Natural killer cell treated with Interleukin-12 subunit alpha and Interleukin-12 subunit beta and Interleukin-15 and Interleukin-18, amount 100 ng/mL, for 72 hours (primary cell): ENCODE measurements around the gene MCOLN2. TPM values are rescaled to one million over a fixed set of nuclear protein-coding genes. Genes with fewer than 3 reads are reported as not detected.

Experiments used
- ATAC-seq, 2 donors: fragments of 150-1000 bp; cut with Tn5 transposase in 1 of 2; sonication (Bioruptor Pico), chemical (Tn5 transposase) in 1 of 2; 2 replicates each; pipeline ENCODE4 v1.10.0; 2021
- DNase-seq: peaks from one replicate; pipeline ENCODE4 v3.0.0; 2022; ENCODE audit warnings: low spot score
- H3K27ac Mint-ChIP-seq, 2 donors: 1 replicate in 1 of 2; 2 replicates in 1 of 2; pipeline ENCODE4 v1.8.0; 2022; ENCODE audit warnings: mixed read lengths in 2 of 2, mild to moderate bottlenecking in 1 of 2, moderate library complexity in 1 of 2
- H3K27me3 Mint-ChIP-seq, 2 donors: 1 replicate in 1 of 2; 2 replicates in 1 of 2; pipeline ENCODE4 v1.8.0; 2022; ENCODE audit warnings: mixed read lengths in 2 of 2
- H3K36me3 Mint-ChIP-seq: one replicate; pipeline ENCODE4 v1.8.0; 2022; ENCODE audit warnings: mixed read lengths
- H3K4me1 Mint-ChIP-seq, 2 donors: 1 replicate in 1 of 2; 2 replicates in 1 of 2; pipeline ENCODE4 v1.8.0; 2022; ENCODE audit warnings: low read depth in 2 of 2, mixed read lengths in 2 of 2, mild to moderate bottlenecking in 1 of 2
- H3K4me3 Mint-ChIP-seq: one replicate; pipeline ENCODE4 v1.8.0; 2022; ENCODE audit warnings: mixed read lengths
- H3K9me3 Mint-ChIP-seq: 2 replicates; pipeline ENCODE4 v1.8.0; 2022; ENCODE audit warnings: mixed read lengths
- total RNA-seq, 2 donors: library from RNA; stranded (reverse); gene quantifications; one replicate each; pipeline ENCODE4 v1.2.3, GENCODE V29; 2022

The MCOLN2 gene
- total RNA-seq, 2 donors from 2014 or later = 35.5 to 117 TPM

DNA sequence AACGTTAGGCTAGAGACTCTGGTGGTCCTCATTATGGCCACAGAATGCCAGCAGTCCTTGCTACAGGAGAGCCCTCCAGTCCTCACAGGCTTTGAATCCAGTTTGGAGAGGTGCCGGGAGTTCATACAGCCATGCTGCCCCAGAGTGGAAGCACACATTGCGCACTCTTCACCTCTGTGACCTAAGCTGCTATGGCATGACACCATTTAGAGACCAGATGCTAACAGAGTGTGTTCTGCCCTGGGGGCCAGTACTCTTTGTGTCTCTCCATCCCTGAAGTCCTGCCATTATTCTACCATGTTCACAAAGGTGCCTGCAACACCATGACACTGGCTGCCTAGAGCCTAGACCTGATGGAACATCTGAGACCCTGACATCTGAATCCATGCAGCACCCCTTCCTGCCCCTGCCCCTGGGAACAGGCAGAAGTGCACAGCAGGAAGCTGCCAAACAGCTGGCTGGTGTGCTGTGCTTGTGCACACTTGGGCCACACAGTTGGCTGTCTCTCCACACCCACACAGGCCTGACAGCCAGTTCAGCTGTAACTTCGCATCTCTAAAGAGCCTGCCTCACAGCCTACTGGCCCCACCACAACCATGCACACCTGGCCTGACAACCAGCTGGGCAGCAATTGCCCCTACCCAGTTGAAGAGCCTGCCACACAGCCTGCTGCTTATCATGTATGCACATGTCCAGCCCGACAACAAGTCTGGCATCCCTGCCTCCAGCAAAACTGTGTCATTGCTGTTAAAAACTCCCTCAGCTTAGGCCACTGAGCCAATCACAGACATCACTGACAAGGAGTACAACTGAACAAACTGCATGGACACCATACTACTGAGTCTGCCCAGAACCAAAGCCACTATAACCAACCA lies 49.1 kb downstream of the MCOLN2 start:
- ATAC-seq = no peak
- peaks cover 22% of the 10 kb centered on the region for H3K36me3 Mint-ChIP-seq

DNA sequence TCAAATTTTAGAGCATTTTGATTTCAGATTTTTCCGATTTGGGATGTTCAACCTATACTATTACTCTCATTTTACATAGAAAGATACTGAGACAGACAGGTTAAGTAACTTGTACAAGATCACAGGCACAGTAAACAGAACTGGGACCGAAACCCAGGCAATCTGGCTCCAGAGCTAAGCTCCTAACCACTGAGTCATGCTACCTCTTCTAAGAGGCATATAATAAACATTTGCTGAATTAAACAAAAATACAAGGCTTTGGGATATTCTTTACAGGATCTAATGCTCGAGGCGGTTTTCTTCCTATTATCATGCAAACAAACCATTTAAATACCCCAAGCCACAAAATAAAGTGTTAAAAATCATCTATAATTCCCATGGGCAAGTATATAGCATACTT lies 50.3 kb downstream of the MCOLN2 start:
- H3K36me3 Mint-ChIP-seq = peaks cover 21% of the 10 kb centered on the region
- H3K27ac Mint-ChIP-seq = peak overlapping the region; percentile 85 to 97
- peaks cover 0 to 11% of the 10 kb centered on the region in 2 donors for H3K27me3 Mint-ChIP-seq
- H3K4me3 Mint-ChIP-seq = no peak overlapping the region
- DNase-seq (no peak), ATAC-seq (no peak)
- no peaks in the 10 kb centered on the region for H3K9me3 Mint-ChIP-seq
- H3K4me1 Mint-ChIP-seq = peaks cover 9 to 31% of the 10 kb centered on the region in 2 donors

More for the DNA sequence above, 49.1 kb downstream of the MCOLN2 start:
- no peak overlapping the region for H3K4me3 Mint-ChIP-seq
- H3K9me3 Mint-ChIP-seq = no peaks in the 10 kb centered on the region
- peak overlapping the region; percentile 85 to 97 for H3K27ac Mint-ChIP-seq
- no peak for DNase-seq
- H3K4me1 Mint-ChIP-seq = peaks cover 9 to 31% of the 10 kb centered on the region in 2 donors
- H3K27me3 Mint-ChIP-seq = peaks cover 0 to 8% of the 10 kb centered on the region in 2 donors

DNA sequence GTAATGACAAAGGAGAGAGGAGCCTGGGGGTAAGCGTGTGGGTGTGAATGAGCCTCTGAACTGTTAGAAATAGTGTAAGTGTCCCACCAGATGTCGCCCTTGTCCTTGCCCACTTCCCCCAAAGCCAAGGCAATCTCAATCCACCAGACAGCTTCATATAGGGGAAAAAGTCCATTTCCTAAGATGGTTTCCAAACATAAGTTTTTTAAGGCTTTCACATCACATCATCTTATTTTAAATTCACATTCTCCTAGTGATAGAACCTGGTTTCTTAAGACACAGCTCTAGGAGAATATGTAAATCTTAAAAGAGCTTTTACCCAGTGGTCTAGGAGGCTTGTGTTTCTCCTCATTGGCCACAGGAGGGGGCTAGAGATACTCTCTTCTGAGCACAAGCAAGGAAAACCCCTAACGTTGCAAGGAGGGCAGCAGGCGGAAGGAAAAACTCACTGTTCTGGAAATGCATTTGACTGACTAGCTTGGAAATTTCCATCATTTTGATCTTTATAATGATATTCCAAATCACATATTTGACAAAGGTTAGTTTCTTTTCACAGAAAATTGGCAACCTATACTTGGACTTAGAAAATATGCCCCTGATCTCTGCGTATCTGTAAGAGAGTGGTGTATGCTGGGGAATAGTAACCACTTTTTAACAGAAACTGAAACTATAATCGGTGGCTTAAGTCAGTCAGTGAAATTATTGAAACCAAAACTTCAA lies 52.0 kb downstream of the MCOLN2 start:
- Mint-ChIP-seq H3K4me1 (peaks cover 9 to 31% of the 10 kb centered on the region in 2 donors), H3K27me3 (peaks cover 0 to 6% of the 10 kb centered on the region in 2 donors), H3K9me3 (no peaks in the 10 kb centered on the region), H3K27ac (peak overlapping the region; percentile 85 to 97), H3K36me3 (peaks cover 11% of the 10 kb centered on the region), H3K4me3 (peak overlapping the region; percentile 86)
- ATAC-seq (peak; percentile 90 to 93), DNase-seq (peak; percentile 87)

DNA sequence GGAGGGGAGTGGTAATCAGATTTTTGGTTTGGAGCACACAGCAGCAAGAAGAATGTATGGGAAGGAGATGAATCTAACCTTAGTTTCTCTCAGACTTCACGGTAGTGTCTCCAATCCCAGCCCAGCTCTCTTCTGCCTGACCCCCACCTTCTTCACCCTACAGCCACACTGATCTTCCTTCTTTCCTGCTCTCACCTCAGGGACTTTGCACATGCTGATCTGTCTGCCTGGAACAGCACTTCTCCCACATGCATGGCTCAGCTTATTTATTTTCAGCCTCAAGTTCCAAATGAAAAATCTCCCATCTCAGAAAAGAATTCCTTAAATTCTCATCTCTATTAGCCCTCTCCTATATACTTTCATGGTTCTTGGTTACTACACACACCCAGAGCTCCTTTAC lies 55.1 kb downstream of the MCOLN2 start:
- DNase-seq (no peak), ATAC-seq (no peak)
- Mint-ChIP-seq H3K4me1 (peaks cover 9 to 26% of the 10 kb centered on the region in 2 donors), H3K27ac (no peak overlapping the region), H3K9me3 (no peaks in the 10 kb centered on the region), H3K36me3 (no peaks in the 10 kb centered on the region), H3K4me3 (no peak overlapping the region), H3K27me3 (peaks cover 0 to 12% of the 10 kb centered on the region in 2 donors)

DNA sequence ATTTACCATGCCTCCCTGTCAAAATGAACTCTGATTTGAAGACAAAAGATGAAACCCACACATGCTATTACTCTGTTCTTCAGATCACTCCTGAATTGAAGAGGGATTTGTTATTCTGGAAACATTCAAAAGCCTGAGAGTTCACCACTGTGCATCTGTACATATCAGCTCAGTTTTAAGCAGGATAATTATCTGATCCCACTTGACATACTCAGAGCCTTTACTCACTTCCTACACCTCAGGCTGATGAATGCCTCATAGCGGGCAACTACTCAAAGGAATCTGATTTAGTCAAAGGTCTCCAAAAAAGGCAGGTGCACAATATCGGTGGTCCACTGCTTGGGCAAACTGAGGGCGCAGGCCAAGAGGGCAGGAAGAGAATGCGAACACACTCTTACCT lies 56.4 kb downstream of the MCOLN2 start:
- Mint-ChIP-seq H3K4me1 (peaks cover 7 to 15% of the 10 kb centered on the region in 2 donors), H3K4me3 (no peak overlapping the region), H3K9me3 (no peaks in the 10 kb centered on the region), H3K27ac (no peak overlapping the region), H3K27me3 (peaks cover 0 to 12% of the 10 kb centered on the region in 2 donors), H3K36me3 (no peaks in the 10 kb centered on the region)
- ATAC-seq (no peak), DNase-seq (no peak)

DNA sequence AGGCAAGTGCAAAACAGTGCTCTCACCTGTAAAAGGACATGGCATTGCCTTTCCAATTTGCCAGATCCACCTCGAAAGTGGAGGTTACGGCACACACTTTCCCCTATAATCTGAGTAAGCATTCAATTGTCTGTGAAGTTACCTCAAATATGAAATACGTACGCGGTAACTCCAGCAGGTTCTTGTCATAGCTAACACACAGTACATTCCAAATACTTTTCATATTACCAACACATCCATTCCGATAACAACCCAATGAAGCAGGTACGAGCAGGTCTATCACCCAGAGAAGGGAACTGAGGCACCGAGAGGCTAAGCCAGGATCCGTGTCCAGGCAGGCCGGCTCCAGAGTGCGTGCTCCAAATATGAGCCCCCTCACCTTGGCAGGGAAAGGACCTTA lies 57.2 kb downstream of the MCOLN2 start:
- ATAC-seq = no peak
- no peak overlapping the region for H3K4me3 Mint-ChIP-seq
- no peaks in the 10 kb centered on the region for H3K9me3 Mint-ChIP-seq
- no peak for DNase-seq
- no peak overlapping the region for H3K27ac Mint-ChIP-seq
- no peaks in the 10 kb centered on the region for H3K36me3 Mint-ChIP-seq
- peaks cover 0 to 12% of the 10 kb centered on the region in 2 donors for H3K27me3 Mint-ChIP-seq
- peaks cover 2 to 7% of the 10 kb centered on the region in 2 donors for H3K4me1 Mint-ChIP-seq

DNA sequence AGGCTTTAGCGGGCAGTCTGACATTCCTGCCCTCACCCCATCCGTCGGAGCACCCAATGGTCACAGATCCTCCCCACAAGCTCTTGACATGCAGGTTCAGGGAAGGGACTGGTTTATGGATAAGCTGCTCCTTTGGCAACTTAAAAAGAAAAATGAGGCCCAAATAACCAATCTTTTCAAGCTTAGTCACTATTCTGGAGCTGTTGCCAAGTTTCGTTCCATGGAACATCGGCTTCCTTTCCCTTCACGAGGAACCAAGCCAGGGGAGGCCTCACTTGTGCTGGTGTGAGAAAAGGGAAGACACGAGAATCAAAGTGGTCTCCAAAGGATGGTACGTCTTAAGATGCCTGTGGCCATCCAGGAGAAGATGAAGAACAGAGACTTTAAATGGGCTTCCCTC lies 57.8 kb downstream of the MCOLN2 start:
- H3K4me3 Mint-ChIP-seq = no peak overlapping the region
- H3K27ac Mint-ChIP-seq = no peak overlapping the region
- no peak for ATAC-seq
- H3K36me3 Mint-ChIP-seq = no peaks in the 10 kb centered on the region
- no peak for DNase-seq
- no peaks in the 10 kb centered on the region for H3K9me3 Mint-ChIP-seq
- peaks cover 1 to 2% of the 10 kb centered on the region in 2 donors for H3K4me1 Mint-ChIP-seq
- peaks cover 0 to 12% of the 10 kb centered on the region in 2 donors for H3K27me3 Mint-ChIP-seq

DNA sequence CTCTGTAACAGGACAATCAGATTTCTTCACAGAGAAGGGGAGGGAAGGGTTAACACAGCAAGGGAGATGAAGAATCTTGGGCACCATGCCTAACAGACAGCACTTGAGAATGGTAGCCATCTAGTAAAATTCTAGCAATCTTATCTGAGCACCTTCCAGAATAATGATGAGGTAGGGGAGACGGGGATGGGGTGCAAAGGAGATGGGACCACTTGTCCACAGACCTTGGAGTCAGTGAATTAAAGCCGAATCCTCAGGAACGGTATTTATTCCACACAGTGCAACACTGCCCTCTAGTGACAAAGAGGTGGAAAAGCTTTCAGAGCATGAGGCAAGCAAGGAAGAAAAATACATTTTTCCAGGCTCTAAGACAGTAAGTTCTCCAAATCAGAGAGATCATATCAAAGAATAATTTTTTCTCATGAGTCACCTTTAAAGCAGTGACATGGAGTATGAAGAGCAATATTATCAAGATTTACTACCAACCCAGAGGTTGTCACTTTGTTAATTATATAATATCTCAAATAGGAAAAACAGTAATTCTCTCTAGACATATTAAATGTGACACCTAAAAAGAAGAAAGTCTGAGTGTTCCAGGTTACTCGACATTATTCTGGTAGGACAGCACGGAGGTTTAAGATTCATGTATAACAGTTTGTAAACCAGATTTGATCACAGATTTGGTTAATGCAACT lies 60.6 kb downstream of the MCOLN2 start:
- DNase-seq = no peak
- peak; percentile 66 to 74 for ATAC-seq
- Mint-ChIP-seq H3K27me3 (peaks cover 0 to 15% of the 10 kb centered on the region in 2 donors), H3K27ac (no peak overlapping the region), H3K4me3 (no peak overlapping the region), H3K36me3 (peaks cover 7% of the 10 kb centered on the region), H3K4me1 (peaks cover 0 to 2% of the 10 kb centered on the region in 2 donors), H3K9me3 (no peaks in the 10 kb centered on the region)

DNA sequence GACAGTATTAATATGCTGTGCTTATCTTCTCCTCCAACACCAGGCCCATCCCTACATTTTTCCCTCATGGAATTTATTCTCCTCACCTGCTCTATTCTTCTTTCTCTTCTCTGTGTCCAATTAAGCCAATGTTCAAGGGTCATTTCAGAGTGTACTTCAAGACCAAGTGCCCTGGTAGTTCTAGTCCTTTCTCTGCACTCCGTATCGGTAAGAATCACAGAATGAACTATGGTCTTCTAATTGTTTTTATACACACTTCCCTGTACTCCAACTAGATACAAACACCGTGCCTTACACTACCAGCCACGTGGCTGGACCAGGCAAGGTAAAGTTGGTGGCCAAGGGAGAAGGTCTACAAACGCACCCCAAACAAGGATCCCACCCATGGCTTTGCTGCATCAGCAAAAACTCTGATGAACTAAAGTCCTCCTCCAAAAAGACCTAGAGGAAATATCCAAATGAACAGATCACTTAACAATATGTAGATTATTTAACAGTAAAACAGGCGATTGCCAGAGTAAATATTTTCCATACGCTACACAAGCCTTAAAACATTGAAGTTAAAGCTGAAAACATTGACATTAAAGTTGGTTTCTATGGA lies 63.8 kb downstream of the MCOLN2 start:
- DNase-seq (no peak), ATAC-seq (no peak)
- Mint-ChIP-seq H3K27ac (no peak overlapping the region), H3K4me1 (peaks cover 0 to 2% of the 10 kb centered on the region in 2 donors), H3K36me3 (peaks cover 7% of the 10 kb centered on the region), H3K4me3 (no peak overlapping the region), H3K9me3 (no peaks in the 10 kb centered on the region), H3K27me3 (peaks cover 0 to 18% of the 10 kb centered on the region in 2 donors)

DNA sequence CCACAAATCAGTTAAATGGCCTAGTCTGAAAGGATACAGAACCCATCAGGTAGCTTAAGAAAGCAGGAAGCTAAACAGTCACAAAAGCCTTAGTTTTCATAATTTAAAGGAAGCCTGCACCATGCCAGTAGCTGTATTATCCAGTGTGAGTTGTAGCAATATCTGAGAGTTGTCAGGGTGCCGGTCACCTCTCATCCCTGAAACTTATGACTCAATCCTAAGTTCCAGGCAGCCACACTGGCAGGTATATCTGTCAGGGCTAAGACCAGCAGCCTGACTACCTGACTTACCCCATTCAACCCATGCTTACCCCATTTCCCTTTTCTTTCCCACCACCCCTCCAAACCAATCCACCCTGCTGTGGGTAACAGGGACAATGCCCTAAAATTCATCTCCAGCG lies 66.1 kb downstream of the MCOLN2 start:
- Mint-ChIP-seq H3K27me3 (peaks cover 0 to 21% of the 10 kb centered on the region in 2 donors), H3K36me3 (peaks cover 12% of the 10 kb centered on the region), H3K4me3 (no peak overlapping the region), H3K9me3 (no peaks in the 10 kb centered on the region), H3K4me1 (no peaks in the 10 kb centered on the region), H3K27ac (no peak overlapping the region)
- no peak for ATAC-seq
- DNase-seq = no peak

DNA sequence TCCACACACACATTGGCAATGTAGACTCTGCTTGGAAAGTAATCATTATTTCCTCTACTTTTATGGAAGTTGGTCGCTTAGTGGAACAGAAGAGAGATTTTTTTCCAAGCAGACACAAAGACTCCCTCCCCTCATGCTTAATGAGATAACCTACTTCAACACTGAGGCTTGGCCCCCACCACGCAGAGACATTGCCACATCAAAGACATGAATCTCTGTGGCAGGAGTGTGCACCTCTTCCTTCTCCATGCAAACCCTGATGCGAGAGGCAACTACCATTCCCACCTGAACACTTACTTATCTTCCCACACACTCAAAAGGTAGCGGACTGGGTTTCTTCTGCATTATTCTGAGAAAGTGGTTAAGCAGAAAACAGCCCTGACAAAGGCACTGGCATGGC lies 66.6 kb downstream of the MCOLN2 start:
- no peak overlapping the region for H3K27ac Mint-ChIP-seq

DNA sequence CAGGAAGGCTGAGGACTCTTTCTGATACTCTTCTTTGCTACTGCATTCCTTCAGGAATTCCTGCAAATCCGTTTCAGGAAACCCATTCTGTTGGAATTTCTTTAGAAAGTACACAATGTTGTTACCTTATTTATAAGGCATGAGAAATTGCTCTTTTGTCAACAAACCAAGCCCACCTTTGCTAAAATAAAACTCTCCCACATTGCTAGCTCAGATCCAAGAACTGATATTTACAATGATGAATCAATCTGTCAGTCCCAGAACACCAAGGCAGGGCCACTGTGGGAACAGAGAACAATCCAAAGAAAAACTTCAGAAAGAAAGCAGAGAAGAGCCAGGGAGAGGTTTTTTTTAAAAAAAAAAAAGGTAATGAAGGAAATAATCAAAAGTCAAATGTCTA lies 67.3 kb downstream of the MCOLN2 start:
- Mint-ChIP-seq H3K4me1 (no peaks in the 10 kb centered on the region), H3K9me3 (no peaks in the 10 kb centered on the region), H3K36me3 (peaks cover 12% of the 10 kb centered on the region), H3K27me3 (peaks cover 0 to 21% of the 10 kb centered on the region in 2 donors), H3K27ac (no peak overlapping the region), H3K4me3 (no peak overlapping the region)
- ATAC-seq = no peak
- DNase-seq = no peak

More for the DNA sequence above, 66.6 kb downstream of the MCOLN2 start:
- H3K9me3 Mint-ChIP-seq = no peaks in the 10 kb centered on the region
- H3K36me3 Mint-ChIP-seq = peaks cover 12% of the 10 kb centered on the region
- H3K4me3 Mint-ChIP-seq = no peak overlapping the region
- H3K4me1 Mint-ChIP-seq = no peaks in the 10 kb centered on the region
- DNase-seq (no peak), ATAC-seq (no peak)
- H3K27me3 Mint-ChIP-seq = peaks cover 0 to 21% of the 10 kb centered on the region in 2 donors

DNA sequence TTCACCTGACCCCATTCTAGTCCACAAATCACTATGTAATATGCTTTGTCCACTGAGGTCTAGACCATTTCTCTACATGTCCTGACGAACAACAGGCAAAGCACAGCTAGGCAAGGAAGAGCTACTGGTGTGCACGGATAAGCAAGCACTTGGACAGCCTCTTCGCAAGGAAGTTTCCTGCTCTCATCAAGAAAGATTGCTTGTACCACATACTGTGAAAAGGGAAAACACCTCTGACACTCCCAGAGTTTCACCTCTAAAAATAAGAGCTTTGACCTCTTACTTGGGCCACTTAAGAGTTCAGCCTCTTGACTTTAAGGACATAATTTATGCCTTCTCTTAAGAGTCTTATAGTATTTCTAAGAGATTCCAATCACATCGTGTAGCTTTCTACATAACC lies 67.9 kb downstream of the MCOLN2 start:
- no peak for DNase-seq
- H3K4me1 Mint-ChIP-seq = no peaks in the 10 kb centered on the region
- H3K4me3 Mint-ChIP-seq = no peak overlapping the region
- H3K36me3 Mint-ChIP-seq = peaks cover 12% of the 10 kb centered on the region
- ATAC-seq = no peak
- H3K9me3 Mint-ChIP-seq = no peaks in the 10 kb centered on the region
- peaks cover 0 to 21% of the 10 kb centered on the region in 2 donors for H3K27me3 Mint-ChIP-seq
- no peak overlapping the region for H3K27ac Mint-ChIP-seq
